Stomach (tissue), 4 donors: Measurements from ENCODE around the gene SLC36A4.

ENCODE experiments used
- CTCF ChIP-seq, 7 experiments: fragments of 450-650 bp in 4 of 7; fragments of 200-600 bp in 3 of 7; sonication (generic) in 3 of 7; IDR thresholded peaks; one replicate each; pipeline ENCODE4 v1.5.1; 2016 to 2019; ENCODE audit warnings: antibody characterized with exemption in 7 of 7, control low read depth in 2 of 7, mild to moderate bottlenecking in 1 of 7
- EP300 ChIP-seq: sonication (generic); formaldehyde crosslinking; IDR thresholded peaks from one replicate; pipeline ENCODE4 v1.6.1; 2017; ENCODE audit warnings: antibody characterized with exemption
- POLR2A ChIP-seq, 4 donors: fragments of 450-650 bp; IDR thresholded peaks; one replicate each; pipeline ENCODE4 v1.6.1; 2016; ENCODE audit warnings: antibody characterized with exemption in 4 of 4, control low read depth in 2 of 4, mild to moderate bottlenecking in 1 of 4, moderate library complexity in 1 of 4
- POLR2AphosphoS5 ChIP-seq, 3 donors: sonication (generic); formaldehyde crosslinking; IDR thresholded peaks; one replicate each; pipeline ENCODE4 v1.6.1; 2016; ENCODE audit warnings: antibody characterized with exemption in 3 of 3

- TF ChIP-seq POLR2A (IDR thresholded peaks at IDR 0.05) (no peak), CTCF (IDR thresholded peaks at IDR 0.05) (no peak), EP300 (no peak), POLR2AphosphoS5 (IDR thresholded peaks at IDR 0.05) (no peak)
These were observed 84.0 kb downstream of the SLC36A4 start for GRCh38 chr11:93113824-93114223.
